ENCODE results near the gene PDS5B.
"Not testable (repeated sequence)": the region's sequence is repeated elsewhere in the genome, so short reads cannot be mapped to it uniquely, and the experiment has no call there.

The PDS5B gene

GRCh38 chr13:32821149-32821688, 235.0 kb downstream of the PDS5B start:
- no peak for DNase-seq

- DNase-seq = no peak
Measured at GRCh38 chr13:32822771-32823170, 236.5 kb downstream of the PDS5B start.

GRCh38 chr13:32823597-32823996, 237.3 kb downstream of the PDS5B start:
- no peak for DNase-seq

GRCh38 chr13:32824061-32824460, 237.8 kb downstream of the PDS5B start:
- DNase-seq = no peak

GRCh38 chr13:32824675-32825074, 238.4 kb downstream of the PDS5B start:
- no peak for DNase-seq

DNA sequence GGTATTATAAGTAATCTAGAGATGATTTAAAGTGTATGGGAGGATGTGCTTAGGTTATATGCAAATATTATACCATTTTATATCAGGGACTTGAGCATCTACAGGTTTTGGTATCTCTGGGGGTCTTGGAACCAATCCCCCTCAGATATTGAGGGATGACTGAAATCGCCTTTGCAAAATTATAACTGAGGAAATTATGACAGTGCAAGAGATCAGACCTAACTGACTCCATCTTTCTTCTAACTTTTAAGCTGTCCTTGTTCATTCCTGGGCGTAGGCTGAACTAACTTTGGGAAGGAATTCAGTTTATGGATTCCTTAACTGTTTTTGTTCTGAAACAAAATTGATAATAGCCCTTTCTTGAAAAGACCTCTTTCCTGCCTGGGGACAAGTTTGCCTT, 239.2 kb downstream of the PDS5B start:
- no peak for DNase-seq

GRCh38 chr13:32826372-32826771, 240.1 kb downstream of the PDS5B start:
- not testable (repeated sequence) for DNase-seq
